Neural crest cell (in vitro differentiated cells): ENCODE data around the gene LRRN2. TPM values are rescaled to one million over a fixed set of nuclear protein-coding genes. Genes with fewer than 3 reads are reported as not detected.

Experiments used
- DNase-seq: peaks from one replicate; pipeline ENCODE4 v3.0.0; 2021; ENCODE audit warnings: low read depth, mixed read lengths, low spot score
- H3K27ac Mint-ChIP-seq: one replicate; pipeline ENCODE4 v1.8.0; 2021; ENCODE audit warnings: mild to moderate bottlenecking, mixed read lengths; ENCODE audit not compliant: unreplicated experiment
- H3K27me3 Mint-ChIP-seq: 2 replicates; pipeline ENCODE4 v1.8.0; 2021; ENCODE audit warnings: low read depth, mild to moderate bottlenecking, mixed read lengths
- H3K36me3 Mint-ChIP-seq: 2 replicates; pipeline ENCODE4 v1.8.0; 2021; ENCODE audit warnings: low read depth, mild to moderate bottlenecking, mixed read lengths
- H3K4me1 Mint-ChIP-seq: 2 replicates; pipeline ENCODE4 v1.8.0; 2021; ENCODE audit warnings: mixed read lengths
- H3K4me3 Mint-ChIP-seq: one replicate; pipeline ENCODE4 v1.8.0; 2021; ENCODE audit warnings: mild to moderate bottlenecking, mixed read lengths
- H3K9me3 Mint-ChIP-seq: 2 replicates; pipeline ENCODE4 v1.8.0; 2021; ENCODE audit warnings: mixed read lengths
- CTCF ChIP-seq: fragments of 200-600 bp; sonication (generic); conservative IDR thresholded peaks from 2 replicates; pipeline ENCODE4 v1.5.0; 2021; ENCODE audit warnings: antibody characterized with exemption, mild to moderate bottlenecking
- total RNA-seq: library from RNA; stranded (reverse); gene quantifications from 2 replicates; pipeline ENCODE4 v1.2.1, GENCODE V29; 2021

Gene LRRN2
- total RNA-seq, 1 donor from 2014 or later: 5.0 TPM

- no peak for TF ChIP-seq CTCF
- Mint-ChIP-seq H3K27ac (no peak overlapping the region), H3K27me3 (peaks cover 52% of the 10 kb centered on the region), H3K4me1 (peaks cover 4% of the 10 kb centered on the region), H3K36me3 (no peaks in the 10 kb centered on the region), H3K9me3 (no peaks in the 10 kb centered on the region), H3K4me3 (peak overlapping the region; percentile 88)
- peak; percentile 35 for DNase-seq
Measured at GRCh38 chr1:204684571-204685235, 835 bp downstream of the LRRN2 start.

- H3K27ac Mint-ChIP-seq: no peak overlapping the region
- H3K9me3 Mint-ChIP-seq: no peaks in the 10 kb centered on the region
- H3K4me1 Mint-ChIP-seq: peaks cover 8% of the 10 kb centered on the region
- H3K27me3 Mint-ChIP-seq: peaks cover 46% of the 10 kb centered on the region
- H3K4me3 Mint-ChIP-seq: peak overlapping the region; percentile 88
- no peak for TF ChIP-seq CTCF
- no peaks in the 10 kb centered on the region for H3K36me3 Mint-ChIP-seq
- no peak for DNase-seq
Measured at GRCh38 chr1:204684206-204684570, 1.4 kb downstream of the LRRN2 start.

- H3K27me3 Mint-ChIP-seq: peaks cover 46% of the 10 kb centered on the region
Measured at GRCh38 chr1:204683284-204684205, 2.0 kb downstream of the LRRN2 start.

GRCh38 chr1:204680461-204680860, 5.1 kb downstream of the LRRN2 start:
- H3K36me3 Mint-ChIP-seq: no peaks in the 10 kb centered on the region
- peaks cover 22% of the 10 kb centered on the region for H3K27me3 Mint-ChIP-seq
- no peaks in the 10 kb centered on the region for H3K9me3 Mint-ChIP-seq
- no peak for TF ChIP-seq CTCF
- peaks cover 11% of the 10 kb centered on the region for H3K4me1 Mint-ChIP-seq
- no peak overlapping the region for H3K4me3 Mint-ChIP-seq
- no peak overlapping the region for H3K27ac Mint-ChIP-seq
- no peak for DNase-seq

More at GRCh38 chr1:204683284-204684205, 2.0 kb downstream of the LRRN2 start:
- Mint-ChIP-seq H3K4me3 (peak overlapping the region; percentile 88), H3K27ac (no peak overlapping the region), H3K9me3 (no peaks in the 10 kb centered on the region), H3K4me1 (peaks cover 13% of the 10 kb centered on the region), H3K36me3 (no peaks in the 10 kb centered on the region)
- no peak for DNase-seq
- no peak for TF ChIP-seq CTCF

- Mint-ChIP-seq H3K9me3 (no peaks in the 10 kb centered on the region), H3K4me1 (peaks cover 11% of the 10 kb centered on the region), H3K4me3 (no peak overlapping the region), H3K27ac (no peak overlapping the region), H3K36me3 (no peaks in the 10 kb centered on the region), H3K27me3 (peaks cover 22% of the 10 kb centered on the region)
- TF ChIP-seq CTCF: no peak
- no peak for DNase-seq
Measured at GRCh38 chr1:204680051-204680450, 5.5 kb downstream of the LRRN2 start.
